HepG2 (cell line): Measurements from ENCODE around the gene RAD51C. TPM values are rescaled to one million over a fixed set of nuclear protein-coding genes. Genes with fewer than 3 reads are reported as not detected.

Experiments used
- CBX2 ChIP-seq, 2 experiments: fragments of 200-600 bp in 1 of 2; sonication (generic); formaldehyde crosslinking in 1 of 2; IDR thresholded peaks; 2 replicates each; pipeline versions ENCODE4 v1.7.0 to v1.8.1; 2018 to 2022; ENCODE audit warnings: low read depth in 2 of 2, low read length in 1 of 2, mild to moderate bottlenecking in 1 of 2, missing genetic modification reagents in 1 of 2
- GLI4 ChIP-seq: sonication (generic); formaldehyde crosslinking; IDR thresholded peaks from 2 replicates; pipeline ENCODE4 v1.5.1; 2020; ENCODE audit warnings: missing genetic modification reagents, mild to moderate bottlenecking, moderate library complexity, borderline replicate concordance
- MED1 ChIP-seq: sonication (generic); formaldehyde crosslinking; IDR thresholded peaks from 2 replicates; pipeline ENCODE4 v1.4.0; 2020; ENCODE audit warnings: missing genetic modification reagents
- MTF1 ChIP-seq: sonication (generic); formaldehyde crosslinking; IDR thresholded peaks from 2 replicates; pipeline ENCODE4 v1.5.0; 2020; ENCODE audit warnings: missing genetic modification reagents
- SP2 ChIP-seq: sonication (generic); formaldehyde crosslinking; IDR thresholded peaks from 2 replicates; pipeline ENCODE4 v1.5.1; 2020; ENCODE audit warnings: mild to moderate bottlenecking, missing genetic modification reagents
- ZNF749 ChIP-seq: sonication (generic); formaldehyde crosslinking; IDR thresholded peaks from 2 replicates; pipeline ENCODE4 v1.8.0; 2022; ENCODE audit warnings: mild to moderate bottlenecking, missing genetic modification reagents, moderate library complexity, borderline replicate concordance
- polyA plus RNA-seq, 8 experiments: library from polyadenylated mRNA; depleted of rRNA in 3 of 8; stranded (reverse) in 7 of 8; unstranded in 1 of 8; fragments of >200 nt; fragmentation: Illumina TruSeq in 4 of 8; extraction: Trizol in 4 of 8; gene quantifications; 2 replicates each; pipeline versions ENCODE4 v1.2.1 to v1.2.3, GENCODE V29; 2011 to 2016; ENCODE audit warnings: low read depth in 4 of 8, missing spikeins in 1 of 8, mixed read lengths in 1 of 8; ENCODE audit not compliant: insufficient read depth in 1 of 8
- total RNA-seq, 5 experiments: library from RNA; depleted of rRNA; stranded (reverse); fragments of >200 nt; fragmentation: Illumina TruSeq; extraction: Trizol; gene quantifications; 2 replicates each; pipeline ENCODE4 v1.2.3, GENCODE V29; 2016; ENCODE audit warnings: low read depth in 1 of 5
- TF ChIP-seq, protein P1 (sequence below): sonication (generic); formaldehyde crosslinking; IDR thresholded peaks from 2 replicates; pipeline ENCODE4 v1.5.1; 2020; ENCODE audit warnings: mild to moderate bottlenecking, missing genetic modification reagents, moderate library complexity
- TF ChIP-seq, protein P2 (sequence below): sonication (generic); formaldehyde crosslinking; IDR thresholded peaks from 2 replicates; pipeline ENCODE4 v1.4.0; 2020; ENCODE audit warnings: missing genetic modification reagents, borderline replicate concordance
- TF ChIP-seq, protein P3 (sequence below): sonication (generic); formaldehyde crosslinking; IDR thresholded peaks from 2 replicates; pipeline ENCODE4 v1.9.0; 2021; ENCODE audit warnings: missing genetic modification reagents, borderline replicate concordance
- TF ChIP-seq, protein P4 (sequence below): sonication (generic); formaldehyde crosslinking; IDR thresholded peaks from 2 replicates; pipeline ENCODE4 v1.4.0; 2020; ENCODE audit warnings: missing genetic modification reagents, mild to moderate bottlenecking, borderline replicate concordance
- TF ChIP-seq, protein P5 (sequence below): sonication (generic); formaldehyde crosslinking; conservative IDR thresholded peaks from 2 replicates; pipeline ENCODE4 v1.4.0; 2020; ENCODE audit warnings: mild to moderate bottlenecking, missing genetic modification reagents, moderate library complexity

The RAD51C gene
- total and polyA plus RNA-seq, 2 of the 13 experiments (the other 11 are each of a cell fraction or from before 2014, with no cell fraction given) = 38.5 to 106 TPM

DNA sequence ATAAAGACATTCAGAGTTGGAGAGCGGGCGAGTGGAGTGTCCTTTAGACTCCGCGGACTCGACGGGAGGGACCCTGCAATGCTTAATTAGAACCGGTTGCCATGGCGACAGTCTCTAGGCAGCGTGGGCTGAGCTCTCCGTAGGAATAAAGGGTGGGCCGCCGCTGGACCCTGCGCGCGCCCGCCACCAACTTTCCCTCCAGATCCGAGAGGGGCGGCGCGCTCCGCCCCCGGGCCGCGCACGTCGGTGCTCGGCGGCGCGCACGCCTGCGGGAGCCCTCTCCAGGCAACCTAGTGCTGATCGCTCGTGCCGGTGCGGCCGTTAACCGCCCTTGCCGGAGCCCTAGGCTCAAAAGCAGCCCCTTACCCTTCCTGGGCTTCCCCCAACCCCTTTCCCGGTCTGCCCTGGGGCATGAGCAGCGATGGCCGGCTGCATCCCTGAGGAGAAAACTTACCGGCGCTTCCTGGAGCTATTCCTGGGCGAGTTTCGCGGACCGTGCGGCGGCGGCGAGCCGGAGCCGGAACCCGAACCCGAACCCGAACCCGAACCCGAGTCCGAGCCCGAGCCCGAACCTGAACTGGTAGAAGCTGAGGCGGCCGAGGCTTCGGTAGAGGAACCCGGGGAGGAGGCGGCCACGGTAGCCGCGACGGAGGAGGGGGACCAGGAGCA is 63.3 kb downstream of the RAD51C start, which contains the start of gene PPM1E (continued):
- TF ChIP-seq, protein P1, sequence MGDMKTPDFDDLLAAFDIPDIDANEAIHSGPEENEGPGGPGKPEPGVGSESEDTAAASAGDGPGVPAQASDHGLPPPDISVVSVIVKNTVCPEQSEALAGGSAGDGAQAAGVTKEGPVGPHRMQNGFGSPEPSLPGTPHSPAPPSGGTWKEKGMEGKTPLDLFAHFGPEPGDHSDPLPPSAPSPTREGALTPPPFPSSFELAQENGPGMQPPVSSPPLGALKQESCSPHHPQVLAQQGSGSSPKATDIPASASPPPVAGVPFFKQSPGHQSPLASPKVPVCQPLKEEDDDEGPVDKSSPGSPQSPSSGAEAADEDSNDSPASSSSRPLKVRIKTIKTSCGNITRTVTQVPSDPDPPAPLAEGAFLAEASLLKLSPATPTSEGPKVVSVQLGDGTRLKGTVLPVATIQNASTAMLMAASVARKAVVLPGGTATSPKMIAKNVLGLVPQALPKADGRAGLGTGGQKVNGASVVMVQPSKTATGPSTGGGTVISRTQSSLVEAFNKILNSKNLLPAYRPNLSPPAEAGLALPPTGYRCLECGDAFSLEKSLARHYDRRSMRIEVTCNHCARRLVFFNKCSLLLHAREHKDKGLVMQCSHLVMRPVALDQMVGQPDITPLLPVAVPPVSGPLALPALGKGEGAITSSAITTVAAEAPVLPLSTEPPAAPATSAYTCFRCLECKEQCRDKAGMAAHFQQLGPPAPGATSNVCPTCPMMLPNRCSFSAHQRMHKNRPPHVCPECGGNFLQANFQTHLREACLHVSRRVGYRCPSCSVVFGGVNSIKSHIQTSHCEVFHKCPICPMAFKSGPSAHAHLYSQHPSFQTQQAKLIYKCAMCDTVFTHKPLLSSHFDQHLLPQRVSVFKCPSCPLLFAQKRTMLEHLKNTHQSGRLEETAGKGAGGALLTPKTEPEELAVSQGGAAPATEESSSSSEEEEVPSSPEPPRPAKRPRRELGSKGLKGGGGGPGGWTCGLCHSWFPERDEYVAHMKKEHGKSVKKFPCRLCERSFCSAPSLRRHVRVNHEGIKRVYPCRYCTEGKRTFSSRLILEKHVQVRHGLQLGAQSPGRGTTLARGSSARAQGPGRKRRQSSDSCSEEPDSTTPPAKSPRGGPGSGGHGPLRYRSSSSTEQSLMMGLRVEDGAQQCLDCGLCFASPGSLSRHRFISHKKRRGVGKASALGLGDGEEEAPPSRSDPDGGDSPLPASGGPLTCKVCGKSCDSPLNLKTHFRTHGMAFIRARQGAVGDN = peak; percentile 66
- TF ChIP-seq CBX2 (IDR thresholded peaks at IDR 0.05; ENCODE audit: low read depth, low read length) (no peak), CBX2 (CRISPR knock-in tag; IDR thresholded peaks at IDR 0.05; ENCODE audit: low read depth) (no peak), MTF1 (CRISPR knock-in tag) (no peak), GLI4 (CRISPR knock-in tag) (no peak), SP2 (no peak), ZNF749 (CRISPR knock-in tag) (no peak), MED1 (CRISPR knock-in tag) (no peak)
- TF ChIP-seq, protein P2, sequence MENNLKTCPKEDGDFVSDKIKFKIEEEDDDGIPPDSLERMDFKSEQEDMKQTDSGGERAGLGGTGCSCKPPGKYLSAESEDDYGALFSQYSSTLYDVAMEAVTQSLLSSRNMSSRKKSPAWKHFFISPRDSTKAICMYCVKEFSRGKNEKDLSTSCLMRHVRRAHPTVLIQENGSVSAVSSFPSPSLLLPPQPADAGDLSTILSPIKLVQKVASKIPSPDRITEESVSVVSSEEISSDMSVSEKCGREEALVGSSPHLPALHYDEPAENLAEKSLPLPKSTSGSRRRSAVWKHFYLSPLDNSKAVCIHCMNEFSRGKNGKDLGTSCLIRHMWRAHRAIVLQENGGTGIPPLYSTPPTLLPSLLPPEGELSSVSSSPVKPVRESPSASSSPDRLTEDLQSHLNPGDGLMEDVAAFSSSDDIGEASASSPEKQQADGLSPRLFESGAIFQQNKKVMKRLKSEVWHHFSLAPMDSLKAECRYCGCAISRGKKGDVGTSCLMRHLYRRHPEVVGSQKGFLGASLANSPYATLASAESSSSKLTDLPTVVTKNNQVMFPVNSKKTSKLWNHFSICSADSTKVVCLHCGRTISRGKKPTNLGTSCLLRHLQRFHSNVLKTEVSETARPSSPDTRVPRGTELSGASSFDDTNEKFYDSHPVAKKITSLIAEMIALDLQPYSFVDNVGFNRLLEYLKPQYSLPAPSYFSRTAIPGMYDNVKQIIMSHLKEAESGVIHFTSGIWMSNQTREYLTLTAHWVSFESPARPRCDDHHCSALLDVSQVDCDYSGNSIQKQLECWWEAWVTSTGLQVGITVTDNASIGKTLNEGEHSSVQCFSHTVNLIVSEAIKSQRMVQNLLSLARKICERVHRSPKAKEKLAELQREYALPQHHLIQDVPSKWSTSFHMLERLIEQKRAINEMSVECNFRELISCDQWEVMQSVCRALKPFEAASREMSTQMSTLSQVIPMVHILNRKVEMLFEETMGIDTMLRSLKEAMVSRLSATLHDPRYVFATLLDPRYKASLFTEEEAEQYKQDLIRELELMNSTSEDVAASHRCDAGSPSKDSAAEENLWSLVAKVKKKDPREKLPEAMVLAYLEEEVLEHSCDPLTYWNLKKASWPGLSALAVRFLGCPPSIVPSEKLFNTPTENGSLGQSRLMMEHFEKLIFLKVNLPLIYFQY (CRISPR knock-in tag) = no peak
- TF ChIP-seq, protein P3, sequence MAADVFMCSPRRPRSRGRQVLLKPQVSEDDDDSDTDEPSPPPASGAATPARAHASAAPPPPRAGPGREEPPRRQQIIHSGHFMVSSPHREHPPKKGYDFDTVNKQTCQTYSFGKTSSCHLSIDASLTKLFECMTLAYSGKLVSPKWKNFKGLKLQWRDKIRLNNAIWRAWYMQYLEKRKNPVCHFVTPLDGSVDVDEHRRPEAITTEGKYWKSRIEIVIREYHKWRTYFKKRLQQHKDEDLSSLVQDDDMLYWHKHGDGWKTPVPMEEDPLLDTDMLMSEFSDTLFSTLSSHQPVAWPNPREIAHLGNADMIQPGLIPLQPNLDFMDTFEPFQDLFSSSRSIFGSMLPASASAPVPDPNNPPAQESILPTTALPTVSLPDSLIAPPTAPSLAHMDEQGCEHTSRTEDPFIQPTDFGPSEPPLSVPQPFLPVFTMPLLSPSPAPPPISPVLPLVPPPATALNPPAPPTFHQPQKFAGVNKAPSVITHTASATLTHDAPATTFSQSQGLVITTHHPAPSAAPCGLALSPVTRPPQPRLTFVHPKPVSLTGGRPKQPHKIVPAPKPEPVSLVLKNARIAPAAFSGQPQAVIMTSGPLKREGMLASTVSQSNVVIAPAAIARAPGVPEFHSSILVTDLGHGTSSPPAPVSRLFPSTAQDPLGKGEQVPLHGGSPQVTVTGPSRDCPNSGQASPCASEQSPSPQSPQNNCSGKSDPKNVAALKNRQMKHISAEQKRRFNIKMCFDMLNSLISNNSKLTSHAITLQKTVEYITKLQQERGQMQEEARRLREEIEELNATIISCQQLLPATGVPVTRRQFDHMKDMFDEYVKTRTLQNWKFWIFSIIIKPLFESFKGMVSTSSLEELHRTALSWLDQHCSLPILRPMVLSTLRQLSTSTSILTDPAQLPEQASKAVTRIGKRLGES (CRISPR knock-in tag) = no peak
- TF ChIP-seq, protein P4, sequence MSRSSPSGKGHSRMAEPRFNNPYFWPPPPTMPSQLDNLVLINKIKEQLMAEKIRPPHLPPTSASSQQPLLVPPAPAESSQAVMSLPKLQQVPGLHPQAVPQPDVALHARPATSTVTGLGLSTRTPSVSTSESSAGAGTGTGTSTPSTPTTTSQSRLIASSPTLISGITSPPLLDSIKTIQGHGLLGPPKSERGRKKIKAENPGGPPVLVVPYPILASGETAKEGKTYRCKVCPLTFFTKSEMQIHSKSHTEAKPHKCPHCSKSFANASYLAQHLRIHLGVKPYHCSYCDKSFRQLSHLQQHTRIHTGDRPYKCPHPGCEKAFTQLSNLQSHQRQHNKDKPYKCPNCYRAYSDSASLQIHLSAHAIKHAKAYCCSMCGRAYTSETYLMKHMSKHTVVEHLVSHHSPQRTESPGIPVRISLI (CRISPR knock-in tag) = no peak
- TF ChIP-seq, protein P5, sequence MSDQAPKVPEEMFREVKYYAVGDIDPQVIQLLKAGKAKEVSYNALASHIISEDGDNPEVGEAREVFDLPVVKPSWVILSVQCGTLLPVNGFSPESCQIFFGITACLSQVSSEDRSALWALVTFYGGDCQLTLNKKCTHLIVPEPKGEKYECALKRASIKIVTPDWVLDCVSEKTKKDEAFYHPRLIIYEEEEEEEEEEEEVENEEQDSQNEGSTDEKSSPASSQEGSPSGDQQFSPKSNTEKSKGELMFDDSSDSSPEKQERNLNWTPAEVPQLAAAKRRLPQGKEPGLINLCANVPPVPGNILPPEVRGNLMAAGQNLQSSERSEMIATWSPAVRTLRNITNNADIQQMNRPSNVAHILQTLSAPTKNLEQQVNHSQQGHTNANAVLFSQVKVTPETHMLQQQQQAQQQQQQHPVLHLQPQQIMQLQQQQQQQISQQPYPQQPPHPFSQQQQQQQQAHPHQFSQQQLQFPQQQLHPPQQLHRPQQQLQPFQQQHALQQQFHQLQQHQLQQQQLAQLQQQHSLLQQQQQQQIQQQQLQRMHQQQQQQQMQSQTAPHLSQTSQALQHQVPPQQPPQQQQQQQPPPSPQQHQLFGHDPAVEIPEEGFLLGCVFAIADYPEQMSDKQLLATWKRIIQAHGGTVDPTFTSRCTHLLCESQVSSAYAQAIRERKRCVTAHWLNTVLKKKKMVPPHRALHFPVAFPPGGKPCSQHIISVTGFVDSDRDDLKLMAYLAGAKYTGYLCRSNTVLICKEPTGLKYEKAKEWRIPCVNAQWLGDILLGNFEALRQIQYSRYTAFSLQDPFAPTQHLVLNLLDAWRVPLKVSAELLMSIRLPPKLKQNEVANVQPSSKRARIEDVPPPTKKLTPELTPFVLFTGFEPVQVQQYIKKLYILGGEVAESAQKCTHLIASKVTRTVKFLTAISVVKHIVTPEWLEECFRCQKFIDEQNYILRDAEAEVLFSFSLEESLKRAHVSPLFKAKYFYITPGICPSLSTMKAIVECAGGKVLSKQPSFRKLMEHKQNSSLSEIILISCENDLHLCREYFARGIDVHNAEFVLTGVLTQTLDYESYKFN = no peak
